Measurements from ENCODE around the gene MRPS33.

The MRPS33 gene

GRCh38 chr7:141014524-141015395 is at the start of gene MRPS33:
TSS of gene MRPS33 (minus strand) at chr7:141014952. CDS start at chr7:141010633, 4,319 bp downstream.
- TF ChIP-seq GATA2 (IDR thresholded peaks at IDR 0.05; ENCODE audit: low read depth, low read length) (peak; percentile 84), GATA3 (IDR thresholded peaks at IDR 0.05; ENCODE audit: low read depth, low read length) (no peak)

GRCh38 chr7:141057788-141058187 is 43.0 kb upstream of the MRPS33 start:
- TF ChIP-seq GATA2 (IDR thresholded peaks at IDR 0.05; ENCODE audit: low read depth, low read length) (no peak), GATA3 (IDR thresholded peaks at IDR 0.05; ENCODE audit: low read depth, low read length) (no peak)

GRCh38 chr7:141055146-141055545 is 40.4 kb upstream of the MRPS33 start:
- TF ChIP-seq GATA2 (IDR thresholded peaks at IDR 0.05; ENCODE audit: low read depth, low read length): no peak
- TF ChIP-seq GATA3 (IDR thresholded peaks at IDR 0.05; ENCODE audit: low read depth, low read length): no peak

- no peak for TF ChIP-seq GATA2 (IDR thresholded peaks at IDR 0.05; ENCODE audit: low read depth, low read length)
- TF ChIP-seq GATA3 (IDR thresholded peaks at IDR 0.05; ENCODE audit: low read depth, low read length): no peak
These were observed 38.9 kb upstream of the MRPS33 start for GRCh38 chr7:141053626-141054025.

GRCh38 chr7:141045842-141046620 is 31.3 kb upstream of the MRPS33 start:
- TF ChIP-seq GATA2 (IDR thresholded peaks at IDR 0.05; ENCODE audit: low read depth, low read length) (no peak), GATA3 (IDR thresholded peaks at IDR 0.05; ENCODE audit: low read depth, low read length) (no peak)

GRCh38 chr7:141045126-141045841 is 30.5 kb upstream of the MRPS33 start:
- TF ChIP-seq GATA3 (IDR thresholded peaks at IDR 0.05; ENCODE audit: low read depth, low read length): no peak
- TF ChIP-seq GATA2 (IDR thresholded peaks at IDR 0.05; ENCODE audit: low read depth, low read length): no peak

- no peak for TF ChIP-seq GATA3 (IDR thresholded peaks at IDR 0.05; ENCODE audit: low read depth, low read length)
- no peak for TF ChIP-seq GATA2 (IDR thresholded peaks at IDR 0.05; ENCODE audit: low read depth, low read length)
These were observed 28.9 kb upstream of the MRPS33 start for GRCh38 chr7:141043616-141044015.

GRCh38 chr7:141042222-141043193 is 27.8 kb upstream of the MRPS33 start:
- no peak for TF ChIP-seq GATA3 (IDR thresholded peaks at IDR 0.05; ENCODE audit: low read depth, low read length)

GRCh38 chr7:141039376-141039775 is 24.6 kb upstream of the MRPS33 start:
- no peak for TF ChIP-seq GATA3 (IDR thresholded peaks at IDR 0.05; ENCODE audit: low read depth, low read length)
- no peak for TF ChIP-seq GATA2 (IDR thresholded peaks at IDR 0.05; ENCODE audit: low read depth, low read length)

GRCh38 chr7:141028767-141029166 is 14.0 kb upstream of the MRPS33 start:
- TF ChIP-seq GATA3 (IDR thresholded peaks at IDR 0.05; ENCODE audit: low read depth, low read length): no peak
- TF ChIP-seq GATA2 (IDR thresholded peaks at IDR 0.05; ENCODE audit: low read depth, low read length): no peak

- TF ChIP-seq GATA2 (IDR thresholded peaks at IDR 0.05; ENCODE audit: low read depth, low read length) (no peak), GATA3 (IDR thresholded peaks at IDR 0.05; ENCODE audit: low read depth, low read length) (no peak)
These were observed 12.3 kb upstream of the MRPS33 start for GRCh38 chr7:141027043-141027442.

GRCh38 chr7:141024668-141025067 is 9.9 kb upstream of the MRPS33 start:
- TF ChIP-seq GATA3 (IDR thresholded peaks at IDR 0.05; ENCODE audit: low read depth, low read length) (no peak), GATA2 (IDR thresholded peaks at IDR 0.05; ENCODE audit: low read depth, low read length) (no peak)

GRCh38 chr7:141023295-141023694 is 8.5 kb upstream of the MRPS33 start:
- TF ChIP-seq GATA3 (IDR thresholded peaks at IDR 0.05; ENCODE audit: low read depth, low read length) (no peak), GATA2 (IDR thresholded peaks at IDR 0.05; ENCODE audit: low read depth, low read length) (no peak)

Data from SH-SY5Y (cell line).